Ovary (tissue), 9 donors: ENCODE data around the gene SLC25A39. TPM values are rescaled to one million over a fixed set of nuclear protein-coding genes. Genes with fewer than 3 reads are reported as not detected.
A peak's percentile ranks its signal among the peaks of the same experiment; 100 is the strongest.

Experiments
- DNase-seq, 5 donors: peaks; one replicate each; pipeline ENCODE4 v3.0.0-alpha.2; 2019 to 2020
- H3K27ac ChIP-seq, 2 donors: fragments of 200-600 bp; one replicate each; pipeline versions ENCODE4 v1.5.1 to v1.8.0; 2019 to 2022
- H3K27me3 ChIP-seq: fragments of 200-600 bp; one replicate; pipeline ENCODE4 v1.8.0; 2022
- H3K36me3 ChIP-seq: fragments of 200-600 bp; sonication (generic); one replicate; pipeline ENCODE4 v1.5.1; 2019
- H3K4me1 ChIP-seq: one replicate; pipeline ENCODE4 v1.8.1; 2013; ENCODE audit warnings: mild to moderate bottlenecking, moderate library complexity; ENCODE audit not compliant: insufficient read depth
- H3K4me3 ChIP-seq: fragments of 200-600 bp; sonication (generic); one replicate; pipeline ENCODE4 v1.5.1; 2017
- H3K9me3 ChIP-seq, 2 donors: fragments of 200-600 bp in 1 of 2; sonication (generic) in 1 of 2; one replicate each; pipeline versions ENCODE4 v1.5.1 to v1.8.1; 2013 to 2019; ENCODE audit warnings: mild to moderate bottlenecking in 1 of 2, moderate library complexity in 1 of 2
- EP300 ChIP-seq: sonication (generic); formaldehyde crosslinking; IDR thresholded peaks from one replicate; pipeline ENCODE4 v1.6.1; 2017; ENCODE audit warnings: antibody characterized with exemption
- POLR2A ChIP-seq: fragments of 450-650 bp; IDR thresholded peaks from one replicate; pipeline ENCODE4 v1.6.1; 2017; ENCODE audit warnings: antibody characterized with exemption, mild to moderate bottlenecking, moderate library complexity
- WGBS, 3 donors: extraction: QIAGEN DNeasy Blood & Tissue Kit in 1 of 3; methylation state at CpG; one replicate each; pipeline versions ENCODE4 v1.1.5 to v1.1.7; 2013 to 2017; 5-methylcytosine and 5-hydroxymethylcytosine counted together
- intact Hi-C, 4 donors: fragments of 100-400 bp; cut with DNase I; formaldehyde crosslinking; loops; one replicate each; pipeline versions ENCODE4 v1.11.0 to v1.15.1; 2022 to 2023
- polyA plus RNA-seq, 2 donors: library from polyadenylated mRNA; stranded (reverse); fragments of 200-250 nt in 1 of 2; fragments of 350-450 nt in 1 of 2; fragmentation: Illumina TruSeq in 1 of 2; extraction: RNeasy Lipid Tissue Mini Kit (QIAGEN cat#74804) in 1 of 2; gene quantifications; one replicate each; pipeline ENCODE4 v1.2.3, GENCODE V29; 2013 to 2014
- total RNA-seq, 7 donors: library from RNA; depleted of rRNA in 2 of 7; stranded (reverse); fragments of >200 nt in 2 of 7; fragmentation: NEBNext Ultra II Directional in 3 of 7; extraction: Animal tissue kit (Norgen Biotek cat#: 25700) in 3 of 7; gene quantifications; one replicate each; pipeline versions ENCODE4 v1.1.0 to v1.2.4, GENCODE V29; 2016 to 2023
- TF ChIP-seq, protein P1 (sequence below), 3 donors: fragments of 450-650 bp in 2 of 3; fragments of 200-600 bp in 1 of 3; IDR thresholded peaks; one replicate each; pipeline versions ENCODE4 v1.5.1 to v1.8.0; 2016 to 2022; ENCODE audit warnings: antibody characterized with exemption in 3 of 3, mild to moderate bottlenecking in 1 of 3
- donor health status: DM: no; HTN: no; CAD: no; lungs with moderate emphysema.
- donor health status: DM: no; HTN: no; CAD: no.
- donor health status: Bipolar disorder and iron deficiency.
- donor health status: DM: yes; HTN: yes; CAD: no.
- donor health status: DM: no; HTN: no; CAD: no.
- donor health status: DM: yes; HTN: yes; CAD: no.

Gene SLC25A39
- total and polyA plus RNA-seq, 9 donors = 15.9 to 111 (median 63.8) TPM

DNA sequence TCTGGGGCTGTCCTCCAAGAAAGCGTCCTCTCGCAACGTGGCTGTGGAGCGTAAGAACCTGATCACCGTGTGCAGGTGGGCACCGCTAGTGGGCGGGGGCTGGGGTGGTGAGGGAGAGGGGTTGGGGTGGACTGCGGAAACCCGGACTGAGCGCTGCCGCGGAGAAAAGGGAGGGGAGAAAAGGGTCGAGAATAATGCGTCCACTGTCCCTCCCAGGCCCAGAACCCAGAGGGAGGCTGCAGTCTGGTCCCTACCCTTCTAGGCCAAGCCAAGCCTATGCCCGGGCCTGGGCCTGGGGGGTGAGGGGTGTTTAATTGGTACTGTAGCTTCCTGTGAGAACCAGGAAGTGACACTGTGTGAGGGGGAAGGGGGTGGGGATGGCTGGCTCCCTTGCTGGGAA lies 15.8 kb downstream of the SLC25A39 start:
- H3K27ac ChIP-seq = no peak overlapping the region
- TF ChIP-seq EP300 = no peak
- TF ChIP-seq, protein P1, sequence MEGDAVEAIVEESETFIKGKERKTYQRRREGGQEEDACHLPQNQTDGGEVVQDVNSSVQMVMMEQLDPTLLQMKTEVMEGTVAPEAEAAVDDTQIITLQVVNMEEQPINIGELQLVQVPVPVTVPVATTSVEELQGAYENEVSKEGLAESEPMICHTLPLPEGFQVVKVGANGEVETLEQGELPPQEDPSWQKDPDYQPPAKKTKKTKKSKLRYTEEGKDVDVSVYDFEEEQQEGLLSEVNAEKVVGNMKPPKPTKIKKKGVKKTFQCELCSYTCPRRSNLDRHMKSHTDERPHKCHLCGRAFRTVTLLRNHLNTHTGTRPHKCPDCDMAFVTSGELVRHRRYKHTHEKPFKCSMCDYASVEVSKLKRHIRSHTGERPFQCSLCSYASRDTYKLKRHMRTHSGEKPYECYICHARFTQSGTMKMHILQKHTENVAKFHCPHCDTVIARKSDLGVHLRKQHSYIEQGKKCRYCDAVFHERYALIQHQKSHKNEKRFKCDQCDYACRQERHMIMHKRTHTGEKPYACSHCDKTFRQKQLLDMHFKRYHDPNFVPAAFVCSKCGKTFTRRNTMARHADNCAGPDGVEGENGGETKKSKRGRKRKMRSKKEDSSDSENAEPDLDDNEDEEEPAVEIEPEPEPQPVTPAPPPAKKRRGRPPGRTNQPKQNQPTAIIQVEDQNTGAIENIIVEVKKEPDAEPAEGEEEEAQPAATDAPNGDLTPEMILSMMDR (IDR thresholded peaks at IDR 0.05) = no peak
- no peak for TF ChIP-seq POLR2A
- H3K9me3 ChIP-seq = no peaks in the 10 kb centered on the region
- H3K27me3 ChIP-seq = no peaks in the 10 kb centered on the region
- H3K4me3 ChIP-seq = peak overlapping the region; percentile 23
- intact Hi-C loops = loop anchor here in 1 of 4 donors (5.0 kb wide), 1 partner anchor 87 kb away; no protein-coding TSS in a partner anchor
- WGBS, 3 donors = 2 to 3% (median 2%) methylated on average over 15 of the region's 15 CpGs
- peaks cover 6% of the 10 kb centered on the region for H3K4me1 ChIP-seq
- no peaks in the 10 kb centered on the region for H3K36me3 ChIP-seq
- DNase-seq = peak in 1 of 5 donors; percentile 47

DNA sequence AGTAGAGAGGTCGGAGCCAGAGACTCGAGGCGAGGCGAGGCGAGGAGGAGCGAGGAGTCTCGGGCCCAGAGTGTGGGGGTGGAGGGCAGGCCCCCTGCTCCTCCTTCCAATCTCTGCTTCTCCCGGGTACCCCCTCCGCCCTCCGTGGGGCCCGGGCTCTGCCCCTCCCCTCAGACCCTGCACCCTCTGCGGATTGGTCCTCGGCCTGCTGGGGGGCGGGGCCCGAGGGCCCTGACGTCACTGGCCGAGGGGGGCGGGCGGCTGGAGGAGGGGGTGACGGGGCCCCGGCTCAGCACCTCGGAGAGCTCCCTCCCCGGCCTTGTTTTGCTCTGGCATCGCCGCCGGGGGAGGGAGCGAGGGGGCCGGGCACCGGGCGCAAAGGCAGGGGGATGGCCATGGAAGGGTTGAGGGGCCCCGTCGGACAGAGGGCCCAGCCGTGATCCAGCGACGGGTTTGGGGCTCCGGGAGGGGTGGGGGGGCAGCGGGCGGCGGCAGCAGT lies 16.3 kb downstream of the SLC25A39 start, which contains the start of gene RUNDC3A:
TSS of gene RUNDC3A (plus strand) at position 282 of the 499 bp plus-strand sequence. CDS start 232 bp downstream, outside the sequence.
- H3K27ac ChIP-seq = peak within 1 kb of the TSS; percentile 39 to 51
- intact Hi-C loops = loop anchor here in 1 of 4 donors (5.0 kb wide), 1 partner anchor 86 kb away; no protein-coding TSS in a partner anchor
- no peaks in the 10 kb centered on the region for H3K36me3 ChIP-seq
- no peaks in the 10 kb centered on the region for H3K9me3 ChIP-seq
- peak within 1 kb of the TSS; percentile 23 for H3K4me3 ChIP-seq
- peaks cover 6% of the 10 kb centered on the region for H3K4me1 ChIP-seq
- peak; percentile 88 to 97 (median 94) for DNase-seq
- H3K27me3 ChIP-seq = no peaks in the 10 kb centered on the region
- TF ChIP-seq, protein P1 (IDR thresholded peaks at IDR 0.05) = no peak
- TF ChIP-seq POLR2A = no peak
- TF ChIP-seq EP300 = no peak
- WGBS, 3 donors = 0 to 1% (median 1%) methylated on average over 26 to 39 of the region's 39 CpGs

DNA sequence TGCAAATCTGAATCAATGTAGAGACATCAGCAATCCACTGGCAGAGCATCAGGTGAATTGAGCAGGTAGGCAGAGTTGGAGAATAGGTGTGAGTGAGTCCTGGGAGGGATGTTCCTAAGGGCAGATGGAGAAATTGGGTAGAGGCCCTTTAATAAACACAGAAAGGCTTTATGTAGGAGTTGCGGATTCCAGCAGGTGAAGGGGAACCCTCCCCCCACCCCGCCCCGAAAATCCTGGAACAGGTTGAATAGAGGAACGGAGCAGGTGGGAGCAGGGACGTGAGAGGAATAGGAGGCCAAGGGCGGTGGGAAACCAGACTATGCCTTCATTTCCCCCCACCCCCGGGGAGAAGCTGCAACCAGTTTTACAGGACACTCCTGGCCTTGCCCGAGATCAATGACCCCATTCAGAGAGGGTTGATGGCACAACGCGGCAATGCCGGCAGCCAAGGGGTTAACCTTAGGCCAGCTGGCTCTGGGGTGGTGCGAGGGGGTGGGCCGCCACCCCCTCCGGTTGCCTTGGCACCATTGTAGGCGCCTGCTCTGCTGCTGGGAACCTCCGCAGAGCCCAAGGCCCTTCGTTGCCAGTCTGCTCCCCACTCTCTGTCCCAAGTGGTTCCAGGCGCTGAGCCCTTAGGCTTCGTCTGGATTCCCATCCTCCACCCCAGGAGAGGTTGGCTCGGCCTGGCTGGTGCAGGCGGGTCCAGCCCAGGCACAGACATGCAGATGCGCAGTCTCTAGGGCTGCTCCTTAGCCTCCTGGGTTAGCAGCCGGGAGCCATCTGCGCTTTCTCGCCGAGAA lies 17.0 kb downstream of the SLC25A39 start:
- Histone ChIP-seq H3K27me3 (no peaks in the 10 kb centered on the region), H3K4me1 (peaks cover 6% of the 10 kb centered on the region), H3K9me3 (no peaks in the 10 kb centered on the region), H3K4me3 (peak overlapping the region; percentile 23), H3K27ac (peak overlapping the region; percentile 39 to 51), H3K36me3 (no peaks in the 10 kb centered on the region)
- intact Hi-C loops = loop anchor here in 1 of 4 donors (5.0 kb wide), 1 partner anchor 85 kb away; no protein-coding TSS in a partner anchor
- DNase-seq = peak; percentile 50 to 76 (median 68)
- WGBS, 3 donors = 2 to 6% (median 3%) methylated on average over 24 to 26 of the region's 26 CpGs
- TF ChIP-seq POLR2A (no peak), EP300 (no peak)
- TF ChIP-seq, protein P1 (IDR thresholded peaks at IDR 0.05) = no peak

DNA sequence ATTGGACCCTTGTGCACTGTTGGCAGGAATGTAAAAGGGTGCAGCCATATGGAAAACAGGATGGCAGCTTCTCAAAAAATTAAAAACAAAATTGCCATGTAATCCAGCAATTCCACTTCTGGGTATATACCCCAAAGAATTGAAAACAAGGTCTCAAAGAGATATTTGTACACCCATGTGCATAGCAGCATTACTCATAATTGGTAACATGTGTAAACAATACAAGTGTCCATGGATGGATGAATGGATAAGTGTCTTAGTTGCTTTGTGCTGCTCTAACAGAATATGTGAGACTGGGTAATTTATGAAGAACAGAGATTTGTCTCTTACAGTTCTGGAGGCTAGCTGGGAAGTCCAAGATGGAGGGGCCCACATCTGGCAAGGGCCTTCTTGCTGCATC lies 20.0 kb downstream of the SLC25A39 start:
- Histone ChIP-seq H3K27me3 (no peaks in the 10 kb centered on the region), H3K4me3 (no peak overlapping the region), H3K4me1 (peaks cover 6% of the 10 kb centered on the region), H3K27ac (no peak overlapping the region), H3K36me3 (no peaks in the 10 kb centered on the region), H3K9me3 (no peaks in the 10 kb centered on the region)
- intact Hi-C loops = loop anchor here in 1 of 4 donors (5.0 kb wide), 1 partner anchor 82 kb away; no protein-coding TSS in a partner anchor
- DNase-seq = no peak
- TF ChIP-seq EP300 (no peak), POLR2A (no peak)
- TF ChIP-seq, protein P1 (IDR thresholded peaks at IDR 0.05) = no peak
